Stimulated activated naive CD8-positive, alpha-beta T cell treated with anti-CD3 and anti-CD28 coated beads, Interleukin-15, amount 100 ng/mL, for 72 hours (primary cell): Measurements from ENCODE around the gene KXD1.

Experiments used
- ATAC-seq: fragments of 150-1000 bp; cut with Tn5 transposase; 2 replicates; pipeline ENCODE4 v1.10.0; 2021; ENCODE audit warnings: mild to moderate bottlenecking, moderate library complexity
- DNase-seq, 2 donors: peaks; one replicate each; pipeline ENCODE4 v3.0.0; 2021 to 2022
- H3K27ac Mint-ChIP-seq, 2 donors: one replicate each; pipeline ENCODE4 v1.8.0; 2022; ENCODE audit warnings: mild to moderate bottlenecking in 2 of 2, mixed read lengths in 2 of 2, moderate library complexity in 2 of 2
- H3K27me3 Mint-ChIP-seq: one replicate; pipeline ENCODE4 v1.8.0; 2022; ENCODE audit warnings: mixed read lengths
- H3K4me1 Mint-ChIP-seq: one replicate; pipeline ENCODE4 v1.8.0; 2022; ENCODE audit warnings: mild to moderate bottlenecking, mixed read lengths
- H3K4me3 Mint-ChIP-seq, 2 donors: one replicate each; pipeline ENCODE4 v1.8.0; 2022; ENCODE audit warnings: mild to moderate bottlenecking in 2 of 2, mixed read lengths in 2 of 2, moderate library complexity in 1 of 2
- H3K9me3 Mint-ChIP-seq, 2 donors: one replicate each; pipeline ENCODE4 v1.8.0; 2022; ENCODE audit warnings: mixed read lengths in 2 of 2

The KXD1 gene

DNA sequence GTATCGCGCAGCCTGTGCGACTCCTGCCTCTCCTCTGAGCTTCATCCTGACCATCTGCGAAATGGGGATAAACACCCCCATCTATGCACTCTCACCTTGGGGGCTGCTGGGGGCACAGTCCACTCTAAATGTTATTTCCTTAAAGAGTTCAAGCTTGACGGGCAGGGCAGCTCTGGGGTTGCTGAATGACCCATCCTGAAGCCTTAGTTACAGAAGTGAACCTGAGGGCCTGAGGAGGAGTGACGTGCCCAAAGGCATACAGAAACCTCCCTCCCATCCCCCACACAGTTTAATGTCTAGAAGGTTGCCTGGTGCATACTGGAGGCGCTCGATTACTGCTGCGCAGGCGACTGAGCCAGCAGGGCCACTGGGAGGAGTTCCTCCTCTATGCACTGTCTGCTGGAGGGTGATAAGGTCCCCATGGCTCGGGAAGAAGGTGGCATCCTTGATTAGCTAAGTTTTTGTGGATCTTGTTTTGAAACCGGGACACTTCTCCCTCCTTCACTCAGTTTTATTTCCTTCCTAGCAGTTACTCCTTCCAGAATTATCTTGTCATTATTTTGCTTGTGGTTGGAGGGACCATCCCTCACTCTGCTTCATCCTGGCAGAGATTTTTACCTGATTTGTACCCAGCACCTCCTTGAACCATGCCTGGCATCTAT is 13.7 kb upstream of the KXD1 start:
- H3K27ac Mint-ChIP-seq, result peak overlapping the region; percentile 98 to 99
- no peaks in the 10 kb centered on the region for H3K27me3 Mint-ChIP-seq
- DNase-seq (peak; percentile 75 to 84), ATAC-seq (peak; percentile 92)
- H3K9me3 Mint-ChIP-seq, result no peaks in the 10 kb centered on the region
- peak overlapping the region; percentile 97 for H3K4me3 Mint-ChIP-seq
- H3K4me1 Mint-ChIP-seq, result peaks cover 35% of the 10 kb centered on the region

DNA sequence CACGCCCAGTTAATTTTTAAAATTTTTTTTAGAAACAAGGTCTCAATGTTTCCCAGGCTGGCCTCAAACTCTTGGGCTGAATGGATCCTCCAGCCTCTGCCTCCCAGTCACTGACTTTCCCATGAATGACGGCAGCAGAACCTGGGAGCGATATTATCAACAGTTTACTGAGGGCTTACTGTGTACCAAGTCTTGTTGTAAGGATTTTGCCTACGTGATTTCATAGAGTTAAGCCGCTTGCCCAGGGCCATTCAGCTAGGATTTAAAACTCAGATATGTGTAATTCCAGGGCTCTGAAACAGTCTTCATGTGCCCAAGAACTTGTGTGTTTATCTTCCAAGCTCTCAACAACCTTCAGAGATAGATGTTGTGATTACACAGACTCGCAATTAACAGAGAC is 6.0 kb upstream of the KXD1 start:
- Mint-ChIP-seq H3K9me3 (no peaks in the 10 kb centered on the region), H3K4me1 (no peaks in the 10 kb centered on the region), H3K27ac (no peak overlapping the region), H3K4me3 (no peak overlapping the region), H3K27me3 (no peaks in the 10 kb centered on the region)
- no peak for DNase-seq
- ATAC-seq, result no peak

DNA sequence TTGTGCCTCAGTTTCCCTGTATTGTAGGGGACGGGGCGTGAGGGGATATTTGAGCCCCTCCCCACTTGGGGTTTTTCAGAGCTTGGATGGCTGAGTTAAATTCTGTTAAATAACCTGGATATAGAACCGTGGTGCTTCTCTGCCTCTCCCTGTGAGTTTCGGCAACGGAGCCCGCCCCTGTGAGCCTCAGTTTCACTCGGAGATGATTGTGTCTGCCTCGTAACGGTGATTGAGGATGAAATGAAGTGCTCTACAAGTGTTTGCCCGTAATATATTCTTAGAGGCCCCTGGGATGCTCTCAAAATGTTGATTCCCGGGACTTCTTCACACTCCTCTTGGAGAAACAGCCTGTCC is 509 bp downstream of the KXD1 start:
- DNase-seq (no peak), ATAC-seq (no peak)
- Mint-ChIP-seq H3K9me3 (no peaks in the 10 kb centered on the region), H3K4me1 (peaks cover 36% of the 10 kb centered on the region), H3K27me3 (no peaks in the 10 kb centered on the region), H3K27ac (peak overlapping the region; percentile 98), H3K4me3 (peak overlapping the region; percentile 83 to 98)

DNA sequence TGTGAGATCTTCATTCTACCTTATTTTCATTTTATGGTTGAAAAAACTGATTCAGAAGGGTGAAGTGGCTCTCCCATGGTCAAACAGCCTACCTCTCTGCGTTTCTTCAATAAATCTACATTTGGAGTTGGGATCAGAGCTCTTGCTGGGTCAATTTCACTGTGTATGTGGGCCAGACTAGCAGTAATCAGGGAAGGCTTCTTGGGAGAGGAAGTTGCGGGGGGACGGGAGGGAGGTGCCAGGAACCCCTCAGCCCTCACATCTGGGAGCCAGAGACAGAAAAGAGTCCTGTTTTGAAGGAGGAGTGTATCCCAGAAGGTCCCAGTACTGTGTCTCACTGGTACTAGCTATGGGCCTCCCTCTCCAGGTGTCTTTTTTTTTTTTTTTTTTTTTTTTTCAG is 934 bp downstream of the KXD1 start:
- Mint-ChIP-seq H3K4me3 (peak overlapping the region; percentile 83 to 98), H3K27me3 (no peaks in the 10 kb centered on the region), H3K9me3 (no peaks in the 10 kb centered on the region), H3K27ac (peak overlapping the region; percentile 98), H3K4me1 (peaks cover 36% of the 10 kb centered on the region)
- ATAC-seq (no peak), DNase-seq (no peak)

DNA sequence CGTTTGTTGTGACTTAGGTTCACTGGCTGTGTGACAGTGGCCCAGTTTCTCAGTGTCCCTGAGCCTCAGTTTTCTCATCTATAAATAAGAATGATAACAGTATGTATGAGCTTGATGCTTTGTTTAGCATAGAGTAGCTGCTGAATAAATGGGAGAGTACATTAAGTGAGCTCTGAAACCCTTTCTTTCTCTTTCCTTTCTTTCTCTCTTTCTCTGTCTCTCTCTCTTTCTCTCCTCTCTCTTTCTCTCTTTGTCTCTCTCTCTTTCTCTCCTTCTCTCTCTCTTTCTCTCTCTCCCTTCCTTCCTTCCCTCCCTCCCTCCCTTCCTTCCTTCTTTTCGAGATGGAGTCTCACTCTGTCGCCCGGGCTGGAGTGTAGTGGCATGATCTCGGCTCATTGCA is 2.0 kb downstream of the KXD1 start:
- Mint-ChIP-seq H3K9me3 (no peaks in the 10 kb centered on the region), H3K27ac (peak overlapping the region; percentile 74 to 87), H3K4me3 (peak overlapping the region; percentile 83 to 98), H3K27me3 (no peaks in the 10 kb centered on the region), H3K4me1 (peaks cover 36% of the 10 kb centered on the region)
- DNase-seq (no peak), ATAC-seq (no peak)

DNA sequence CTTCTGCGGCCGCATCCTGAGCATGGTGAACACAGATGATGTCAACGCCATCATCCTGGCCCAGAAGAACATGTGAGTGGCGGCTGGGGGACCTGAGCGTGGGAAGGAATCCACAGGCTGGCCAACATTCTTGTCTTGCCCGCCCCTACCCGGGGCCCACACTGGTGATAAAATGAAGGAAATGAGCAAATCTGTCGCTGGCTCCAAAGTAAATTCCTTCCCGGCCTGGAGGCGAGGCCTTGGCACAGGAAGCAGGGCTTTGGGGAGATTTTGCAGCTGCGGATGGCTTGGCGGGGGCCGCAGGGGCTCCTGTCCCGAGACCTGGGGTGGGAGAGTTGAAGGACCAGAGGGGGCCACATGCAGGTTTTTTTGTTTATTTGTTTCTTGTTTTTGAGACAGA is 4.4 kb downstream of the KXD1 start:
- DNase-seq (no peak), ATAC-seq (no peak)
- no peak overlapping the region for H3K4me3 Mint-ChIP-seq
- H3K9me3 Mint-ChIP-seq, result no peaks in the 10 kb centered on the region
- peaks cover 36% of the 10 kb centered on the region for H3K4me1 Mint-ChIP-seq
- H3K27me3 Mint-ChIP-seq, result no peaks in the 10 kb centered on the region
- H3K27ac Mint-ChIP-seq, result peak overlapping the region in 1 of 2 donors; percentile 27

DNA sequence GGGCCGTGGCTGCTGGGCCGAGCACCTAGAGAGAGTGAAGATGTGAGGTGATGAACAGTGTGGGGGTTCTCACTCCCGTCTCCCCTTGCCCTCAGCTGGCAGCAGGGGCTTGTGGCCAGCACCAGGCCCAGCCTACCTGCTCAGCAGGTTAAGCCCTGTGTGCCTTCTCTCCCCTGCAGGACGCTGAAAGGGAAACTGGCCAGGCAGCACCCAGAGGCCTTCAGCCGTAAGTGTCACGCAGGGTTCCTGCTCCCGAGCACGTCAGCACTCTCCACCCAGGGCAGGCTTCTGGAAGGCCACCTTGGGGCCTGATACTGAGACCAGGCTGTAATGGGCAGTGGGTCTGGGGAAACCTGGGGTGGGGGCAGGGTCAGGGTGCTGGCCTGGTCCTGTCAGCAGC is 9.3 kb downstream of the KXD1 start:
- no peaks in the 10 kb centered on the region for H3K27me3 Mint-ChIP-seq
- no peaks in the 10 kb centered on the region for H3K9me3 Mint-ChIP-seq
- H3K4me3 Mint-ChIP-seq, result no peak overlapping the region
- peaks cover 10% of the 10 kb centered on the region for H3K4me1 Mint-ChIP-seq
- no peak overlapping the region for H3K27ac Mint-ChIP-seq
- DNase-seq, result no peak
- ATAC-seq, result no peak

DNA sequence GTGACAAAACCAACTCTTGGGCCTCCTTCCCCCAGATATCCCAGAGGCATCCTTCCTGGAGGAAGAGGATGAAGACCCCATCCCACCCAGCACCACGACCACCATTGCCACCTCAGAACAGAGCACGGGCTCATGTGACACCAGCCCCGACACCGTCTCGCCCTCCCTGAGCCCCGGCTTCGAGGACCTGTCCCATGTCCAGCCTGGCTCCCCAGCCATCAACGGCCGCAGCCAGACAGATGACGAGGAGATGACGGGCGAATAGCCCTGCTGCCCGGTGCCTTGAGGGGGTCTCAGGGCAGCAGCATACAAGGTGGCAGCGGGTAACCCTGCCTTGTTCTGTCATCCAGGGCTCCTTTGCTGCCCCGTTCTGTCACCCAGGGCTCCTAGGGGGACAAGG is 10.7 kb downstream of the KXD1 start:
- no peak for ATAC-seq
- Mint-ChIP-seq H3K27me3 (no peaks in the 10 kb centered on the region), H3K4me3 (no peak overlapping the region)

DNA sequence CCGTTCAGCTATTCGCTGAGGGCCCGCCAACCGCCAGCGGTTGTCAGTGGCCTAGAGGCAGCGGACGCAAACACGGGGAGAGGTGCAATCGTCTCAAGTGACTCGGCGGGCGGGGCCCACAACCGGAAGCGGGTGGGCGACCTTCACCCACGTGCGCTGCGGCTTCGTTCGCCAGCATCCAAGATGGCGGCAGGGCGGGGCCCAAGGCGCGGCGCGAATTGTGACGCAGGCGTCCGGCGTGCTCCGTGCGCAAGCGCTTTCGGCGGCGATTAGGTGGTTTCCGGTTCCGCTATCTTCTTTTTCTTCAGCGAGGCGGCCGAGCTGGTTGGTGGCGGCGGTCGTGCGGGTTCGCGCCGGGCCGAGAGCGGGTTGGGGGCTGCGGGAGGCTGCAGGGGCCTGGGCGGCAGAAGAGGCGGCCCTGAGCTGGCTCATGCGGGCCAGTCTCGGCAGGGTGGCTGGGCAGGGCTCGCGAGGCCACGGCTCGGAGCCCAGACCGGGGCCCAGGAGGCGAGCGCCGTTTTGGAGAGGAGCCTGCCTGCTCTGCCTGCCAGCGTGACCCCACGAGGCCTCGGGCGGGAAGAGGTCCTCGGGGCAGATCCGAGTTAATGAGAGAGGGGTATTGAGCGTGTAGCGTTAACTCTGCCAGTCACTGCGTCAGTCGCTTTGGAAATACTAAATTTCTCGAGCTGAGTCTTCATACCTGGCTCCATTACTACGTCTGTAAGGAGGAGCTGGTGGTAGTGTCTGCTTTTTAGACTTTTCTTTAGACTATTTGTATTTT is 14.1 kb downstream of the KXD1 start, which contains the start of gene UBA52:
Gene UBA52 (plus strand): TSS at position 294 of the 781 bp plus-strand sequence. CDS start 1,444 bp downstream, outside the sequence.
- ATAC-seq, result peak; percentile 97
- peak; percentile 99 for DNase-seq

More for the DNA sequence above, 10.7 kb downstream of the KXD1 start:
- H3K4me1 Mint-ChIP-seq, result peaks cover 23% of the 10 kb centered on the region
- H3K27ac Mint-ChIP-seq, result peak overlapping the region in 1 of 2 donors; percentile 32
- H3K9me3 Mint-ChIP-seq, result no peaks in the 10 kb centered on the region
- DNase-seq, result no peak

DNA sequence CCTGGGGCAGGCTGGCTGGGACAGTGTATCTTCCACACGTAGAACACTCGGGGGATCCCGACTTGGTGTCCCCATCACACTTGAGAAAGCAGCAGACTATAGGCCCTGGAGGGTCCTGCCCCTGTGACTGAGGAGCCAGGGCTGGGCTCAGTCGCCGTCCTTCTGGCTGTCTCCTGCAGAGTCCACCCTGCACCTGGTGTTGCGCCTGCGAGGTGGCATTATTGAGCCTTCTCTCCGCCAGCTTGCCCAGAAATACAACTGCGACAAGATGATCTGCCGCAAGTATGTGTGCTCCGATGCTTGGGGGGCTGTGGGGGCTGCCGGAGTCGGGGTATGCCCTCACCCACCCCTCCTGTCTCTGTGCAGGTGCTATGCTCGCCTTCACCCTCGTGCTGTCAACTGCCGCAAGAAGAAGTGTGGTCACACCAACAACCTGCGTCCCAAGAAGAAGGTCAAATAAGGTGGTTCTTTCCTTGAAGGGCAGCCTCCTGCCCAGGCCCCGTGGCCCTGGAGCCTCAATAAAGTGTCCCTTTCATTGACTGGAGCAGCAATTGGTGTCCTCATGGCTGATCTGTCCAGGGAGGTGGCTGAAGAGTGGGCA is 17.1 kb downstream of the KXD1 start:
- ATAC-seq (no peak), DNase-seq (no peak)
- H3K4me1 Mint-ChIP-seq, result peaks cover 57% of the 10 kb centered on the region
- H3K4me3 Mint-ChIP-seq, result no peak overlapping the region
- H3K27me3 Mint-ChIP-seq, result no peaks in the 10 kb centered on the region
- H3K27ac Mint-ChIP-seq, result no peak overlapping the region
- no peaks in the 10 kb centered on the region for H3K9me3 Mint-ChIP-seq

More for the DNA sequence above, 14.1 kb downstream of the KXD1 start, which contains the start of gene UBA52:
- Mint-ChIP-seq H3K4me3 (peak within 1 kb of the TSS; percentile 73 to 90), H3K9me3 (no peaks in the 10 kb centered on the region), H3K27ac (peak within 1 kb of the TSS; percentile 97 to 98), H3K27me3 (no peaks in the 10 kb centered on the region), H3K4me1 (peaks cover 45% of the 10 kb centered on the region)

DNA sequence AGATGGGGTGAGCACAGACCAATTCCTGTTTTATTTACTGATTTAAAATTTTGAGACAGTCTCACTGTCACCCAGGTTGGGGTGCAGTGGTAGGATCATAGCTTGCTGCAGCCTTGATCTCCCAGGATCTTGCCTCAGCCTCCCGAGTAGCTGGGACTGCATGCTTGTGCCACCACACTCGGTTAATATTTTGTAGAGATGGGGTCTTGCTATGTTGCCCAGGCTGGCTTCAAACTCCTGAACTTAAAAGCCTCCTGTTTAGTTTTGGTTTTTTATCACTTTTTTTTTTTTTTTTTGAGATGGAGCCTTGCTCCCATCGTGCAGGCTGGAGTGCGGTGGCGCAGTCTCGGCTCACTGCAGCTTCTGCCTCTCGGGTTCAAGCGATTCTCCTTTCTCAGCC is 18.7 kb downstream of the KXD1 start:
- Mint-ChIP-seq H3K9me3 (no peaks in the 10 kb centered on the region), H3K4me1 (peaks cover 53% of the 10 kb centered on the region), H3K27ac (no peak overlapping the region), H3K4me3 (no peak overlapping the region), H3K27me3 (no peaks in the 10 kb centered on the region)
- DNase-seq (no peak), ATAC-seq (no peak)

DNA sequence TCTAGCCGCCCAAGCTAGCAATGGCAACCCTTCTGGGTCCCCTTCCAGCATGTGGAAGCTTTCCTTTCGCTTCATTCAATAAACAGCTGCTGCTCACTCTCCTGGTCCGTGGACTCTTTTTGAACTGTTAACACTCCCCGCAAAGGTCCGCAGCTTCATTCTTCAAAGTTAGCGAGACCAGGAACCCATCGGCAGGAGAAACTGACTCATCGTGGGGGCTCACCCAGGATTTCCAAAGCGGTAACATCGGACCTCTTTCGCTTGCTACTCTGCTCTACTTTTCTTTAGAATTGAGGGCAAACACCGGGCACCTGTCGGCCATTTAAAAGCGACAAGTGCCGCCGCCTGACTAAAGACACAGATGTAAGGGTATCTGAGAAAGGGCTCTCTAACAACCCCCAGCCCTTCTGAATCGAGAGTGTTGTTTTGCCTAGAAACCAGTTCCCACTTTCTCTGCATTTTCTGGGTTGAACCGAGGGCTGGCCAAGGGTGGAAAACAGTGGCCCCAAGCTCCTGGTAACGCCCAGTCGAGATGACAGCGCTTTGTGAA is 19.8 kb downstream of the KXD1 start:
- H3K9me3 Mint-ChIP-seq, result no peaks in the 10 kb centered on the region
- no peak overlapping the region for H3K27ac Mint-ChIP-seq
- no peaks in the 10 kb centered on the region for H3K27me3 Mint-ChIP-seq
- no peak overlapping the region for H3K4me3 Mint-ChIP-seq
- peaks cover 43% of the 10 kb centered on the region for H3K4me1 Mint-ChIP-seq
- DNase-seq, result no peak
- no peak for ATAC-seq

DNA sequence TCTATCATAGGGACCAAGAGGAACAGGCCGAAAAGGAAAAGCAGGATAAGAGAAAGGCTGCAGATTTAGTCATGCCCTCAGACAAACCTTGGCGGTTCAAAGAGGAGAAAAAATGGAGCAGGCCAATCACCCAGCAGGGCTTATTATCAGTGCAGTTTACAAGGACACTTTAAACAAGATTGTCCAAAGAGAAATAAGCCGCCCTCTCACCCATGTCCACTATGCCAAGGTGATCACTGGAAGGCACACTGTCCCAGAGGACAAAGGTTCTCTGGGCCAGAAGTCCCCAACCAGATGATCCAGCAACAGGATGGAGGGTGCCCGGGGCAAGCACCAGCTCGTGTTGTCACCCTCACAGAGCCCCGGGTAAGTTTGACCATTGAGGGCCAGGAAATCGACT is 22.6 kb downstream of the KXD1 start:
- H3K27me3 Mint-ChIP-seq, result no peaks in the 10 kb centered on the region
- ATAC-seq (no peak), DNase-seq (no peak)
- H3K4me1 Mint-ChIP-seq, result peaks cover 18% of the 10 kb centered on the region
- no peaks in the 10 kb centered on the region for H3K9me3 Mint-ChIP-seq
- no peak overlapping the region for H3K4me3 Mint-ChIP-seq
- H3K27ac Mint-ChIP-seq, result no peak overlapping the region

DNA sequence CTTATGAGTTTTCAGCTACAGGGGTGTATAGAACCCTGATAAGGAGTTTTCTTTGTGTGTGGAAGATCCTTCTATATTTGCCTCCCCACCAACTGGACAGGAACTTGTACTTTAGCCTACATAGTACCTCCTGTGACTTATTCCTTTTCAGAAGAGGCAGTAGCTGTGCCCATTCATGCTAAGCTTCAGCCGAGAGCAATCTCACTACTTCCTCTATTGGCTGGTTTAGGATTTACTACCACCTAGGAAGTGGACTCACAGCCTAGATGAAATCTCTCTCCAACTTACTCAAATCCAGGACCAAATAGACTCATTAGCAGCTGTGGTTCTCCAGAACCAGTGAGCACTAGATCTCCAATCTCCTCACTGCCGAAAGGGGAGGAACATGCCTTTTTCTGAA is 28.6 kb downstream of the KXD1 start:
- H3K27ac Mint-ChIP-seq, result no peak overlapping the region
- no peaks in the 10 kb centered on the region for H3K9me3 Mint-ChIP-seq
- ATAC-seq (no peak), DNase-seq (no peak)
- H3K4me1 Mint-ChIP-seq, result peaks cover 48% of the 10 kb centered on the region
- no peaks in the 10 kb centered on the region for H3K27me3 Mint-ChIP-seq
- H3K4me3 Mint-ChIP-seq, result no peak overlapping the region

DNA sequence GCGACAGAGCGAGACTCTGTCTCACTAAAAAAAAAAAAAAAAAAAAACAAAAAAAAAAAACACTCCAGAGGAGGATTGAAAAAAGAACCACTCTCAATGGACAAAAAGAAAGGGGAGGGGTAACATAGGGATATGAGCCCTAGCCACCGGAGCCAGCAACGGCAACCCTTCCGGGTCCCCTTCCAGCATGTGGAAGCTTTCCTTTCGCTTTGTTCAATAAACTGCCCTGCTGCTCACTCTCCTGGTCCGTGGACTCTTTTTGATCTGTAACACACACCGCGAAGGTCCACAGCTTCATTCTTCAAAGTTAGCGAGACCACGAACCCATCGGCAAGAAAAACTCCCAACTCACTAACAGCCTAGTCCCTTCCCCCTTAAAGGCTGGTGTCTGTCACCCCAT is 29.9 kb downstream of the KXD1 start:
- DNase-seq (no peak), ATAC-seq (no peak)
- Mint-ChIP-seq H3K9me3 (no peaks in the 10 kb centered on the region), H3K27me3 (no peaks in the 10 kb centered on the region), H3K27ac (no peak overlapping the region), H3K4me1 (peaks cover 53% of the 10 kb centered on the region), H3K4me3 (peak overlapping the region; percentile 91 to 95)
